ENCODE results near the gene PRDX4. TPM values are rescaled to one million over a fixed set of nuclear protein-coding genes. Genes with fewer than 3 reads are reported as not detected.

PRDX4 gene
- total and polyA plus RNA-seq, 2 of the 8 experiments (the other 6 are each of a cell fraction or from before 2014, with no cell fraction given) = 130 TPM

DNA sequence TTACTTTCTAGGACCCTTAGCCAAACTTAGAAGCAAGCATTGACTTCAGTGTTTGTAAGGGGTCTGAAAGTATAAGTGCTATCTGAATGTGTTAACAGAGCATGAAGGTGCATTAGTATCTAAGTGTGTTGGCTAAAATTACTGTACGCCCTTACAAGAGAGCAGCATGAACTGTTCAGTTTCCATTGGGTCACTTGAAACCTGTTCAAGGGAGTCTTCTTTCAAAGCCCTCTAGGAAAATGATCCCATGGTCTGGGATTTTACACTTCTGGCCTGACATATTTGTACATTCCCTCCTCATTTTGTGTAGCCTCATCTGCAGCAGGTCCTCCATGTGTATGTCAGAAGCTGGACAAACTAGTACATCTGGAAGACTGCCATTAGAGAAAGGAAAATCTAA, 3.2 kb downstream of the PRDX4 start:
- Histone ChIP-seq H3K56ac (replicated peaks; ENCODE audit: insufficient read length, low read depth, low read length) (no peak overlapping the region), H3K27me3 (replicated peaks in 1 of 4; ENCODE audit: control insufficient read depth in 3 of 4, extremely low read depth in 1 of 4, insufficient read depth in 3 of 4, low read length in 3 of 4) (no peaks in the 10 kb centered on the region), H3K14ac (ENCODE audit: insufficient read length) (no peak overlapping the region), H2BK12ac (ENCODE audit: low read depth, low read length) (no peak overlapping the region), H4K5ac (ENCODE audit: insufficient read length, low read depth, low read length) (no peak overlapping the region), H2BK20ac (ENCODE audit: low read length) (no peak overlapping the region), H3K9me3 (ENCODE audit: insufficient read depth in 2 of 2, low read depth in 1 of 2, low read length in 1 of 2) (no peaks in the 10 kb centered on the region), H3K4me2 (ENCODE audit: insufficient read depth in 1 of 2, low read depth in 2 of 2, low read length in 2 of 2) (no peak overlapping the region), H4K20me1 (replicated peaks in 1 of 2; ENCODE audit: control insufficient read depth in 1 of 2, insufficient read depth in 2 of 2, low read length in 2 of 2) (peaks cover 0 to 1% of the 10 kb centered on the region in 2 experiments), H3K27ac (ENCODE audit: low read depth, low read length) (no peak overlapping the region), H2AFZ (ENCODE audit: low read length) (no peak overlapping the region), H3K23ac (ENCODE audit: insufficient read length) (no peak overlapping the region), H3K4me1 (replicated peaks in 1 of 4; ENCODE audit: control insufficient read depth in 3 of 4, insufficient read depth in 4 of 4, low read length in 3 of 4) (peaks cover 0 to 12% (median 0%) of the 10 kb centered on the region in 4 experiments; a peak in 2 of 7 replicates), H4K8ac (ENCODE audit: extremely low read depth, insufficient read depth, low read length) (no peak overlapping the region), H3K9ac (replicated peaks in 1 of 4; ENCODE audit: extremely low read depth in 1 of 4, low read depth in 3 of 4, low read length in 3 of 4) (no peak overlapping the region), H2BK5ac (ENCODE audit: low read depth, low read length) (no peak overlapping the region), H3K18ac (ENCODE audit: extremely low read depth, low read length) (no peak overlapping the region), H3K36me3 (ENCODE audit: control insufficient read depth in 2 of 4, insufficient read depth in 4 of 4, low read length in 3 of 4) (peaks cover 0 to 23% (median 4%) of the 10 kb centered on the region in 4 experiments; a peak in 5 of 8 replicates), H3K4me3 (ENCODE audit: extremely low read depth in 1 of 4, insufficient read depth in 2 of 4, low read depth in 3 of 4, low read length in 4 of 4) (no peak overlapping the region), H2BK120ac (replicated peaks; ENCODE audit: low read depth, low read length) (no peak overlapping the region), H4K91ac (replicated peaks; ENCODE audit: insufficient read length, low read length) (no peak overlapping the region), H3K4ac (replicated peaks; ENCODE audit: insufficient read length, low read depth, low read length) (no peak overlapping the region), H2BK15ac (ENCODE audit: low read length) (no peak overlapping the region), H2AK5ac (ENCODE audit: low read depth, low read length) (no peak overlapping the region), H3K79me1 (ENCODE audit: low read depth, low read length) (no peaks in the 10 kb centered on the region), H3K79me2 (ENCODE audit: control insufficient read depth in 1 of 2, insufficient read depth in 2 of 2, low read length in 2 of 2) (peaks cover 0 to 15% of the 10 kb centered on the region in 2 experiments; a peak in 2 of 4 replicates), H3K23me2 (ENCODE audit: low read depth, low read length) (0 out of 2 replicates have a peak, but pooled peaks cover 2% of the 10 kb centered on the region)
- ChIA-PET POLR2A (ENCODE audit: partially characterized antibody) (interaction anchor here (1.3 kb wide), 1 partner anchor 73 kb away, joined by 3 read pairs; the partner anchor contains the start of gene ACOT9), CTCF (ENCODE audit: partially characterized antibody) (interaction anchor here (1.3 kb wide), 1 partner anchor 14 kb away, joined by 3 read pairs; no protein-coding TSS in a partner anchor)
- DNase-seq (ENCODE audit: low read depth in 1 of 2, low spot score in 2 of 2) (no peak), FAIRE-seq (no peak)
- 92% methylated on average over 1 of the region's 1 CpG; no CpG with 5 or more reads in 1 of the 2 experiments for WGBS, 2 experiments (ENCODE audit: extremely low coverage in 1 of 2, insufficient coverage in 1 of 2, insufficient read length in 1 of 2, insufficient replicate concordance in 2 of 2, low coverage in 1 of 2, low lambda C conversion rate in 2 of 2, missing lambda C conversion rate in 1 of 2)
- TF ChIP-seq TAF1 (IDR thresholded peaks at IDR 0.05; ENCODE audit: low read depth, low read length) (no peak), CBX8 (IDR thresholded peaks at IDR 0.05; ENCODE audit: borderline replicate concordance, low read depth, low read length) (no peak), POLR2A (IDR thresholded peaks at IDR 0.05; ENCODE audit: control extremely low read depth in 1 of 2, low read depth in 2 of 2, low read length in 2 of 2) (no peak), HDAC2 (IDR thresholded peaks at IDR 0.05; ENCODE audit: borderline replicate concordance in 1 of 2, low read depth in 2 of 2, low read length in 2 of 2) (no peak), CTCF (IDR thresholded peaks at IDR 0.05; ENCODE audit: control extremely low read depth in 1 of 3, insufficient read depth in 1 of 3, low read depth in 1 of 3, low read length in 3 of 3) (no peak), RNF2 (IDR thresholded peaks at IDR 0.05; ENCODE audit: borderline replicate concordance, low read depth, low read length, missing control alignments, poor library complexity, severe bottlenecking) (no peak), SIRT6 (IDR thresholded peaks at IDR 0.05; ENCODE audit: low read length) (no peak), CEBPB (IDR thresholded peaks at IDR 0.05; ENCODE audit: low read depth, low read length) (no peak), RAD21 (IDR thresholded peaks at IDR 0.05 in 1 of 2, conservative IDR thresholded peaks at IDR 0.05 in 1 of 2; ENCODE audit: low read depth in 2 of 2, low read length in 2 of 2) (no peak)

Measured in H1 (cell line).